Mucosa of descending colon (tissue), 3 donors: ENCODE data around the gene FSIP2. TPM values are rescaled to one million over a fixed set of nuclear protein-coding genes. Genes with fewer than 3 reads are reported as not detected.

ENCODE experiments used
- ATAC-seq: fragments of 200-7000 bp; cut with Tn5 transposase; one replicate; pipeline ENCODE4 v1.9.1; 2020; ENCODE audit warnings: mild to moderate bottlenecking, moderate library complexity
- DNase-seq, 3 donors: peaks; one replicate each; pipeline ENCODE4 v3.0.0-alpha.2; 2020
- H3K36me3 ChIP-seq: fragments of 200-600 bp; one replicate; pipeline ENCODE4 v1.8.0; 2021; ENCODE audit warnings: low read depth, mild to moderate bottlenecking
- H3K4me1 ChIP-seq: fragments of 200-600 bp; one replicate; pipeline ENCODE4 v1.8.0; 2021; ENCODE audit warnings: low read depth, mild to moderate bottlenecking
- H3K4me3 ChIP-seq: fragments of 200-600 bp; one replicate; pipeline ENCODE4 v1.8.0; 2021; ENCODE audit warnings: mild to moderate bottlenecking
- H3K9me3 ChIP-seq: fragments of 200-600 bp; one replicate; pipeline ENCODE4 v1.8.0; 2021; ENCODE audit warnings: mild to moderate bottlenecking
- intact Hi-C, 2 donors: fragments of 100-400 bp; cut with DNase I in 1 of 2; cut with micrococcal nuclease in 1 of 2; formaldehyde crosslinking; loops; one replicate each; pipeline versions ENCODE4 v1.11.0 to v1.11.1; 2022; cut with DNase I, micrococcal nuclease
- total RNA-seq, 3 donors: library from RNA; stranded (reverse); fragmentation: NEBNext Ultra II Directional in 2 of 3; extraction: Animal tissue kit (Norgen Biotek cat#: 25700) in 2 of 3; gene quantifications; one replicate each; pipeline versions ENCODE4 v1.2.1 to v1.2.4, GENCODE V29; 2021 to 2023
- TF ChIP-seq, protein P1 (sequence below): fragments of 200-600 bp; IDR thresholded peaks from one replicate; pipeline ENCODE4 v1.8.0; 2022; ENCODE audit warnings: antibody characterized with exemption, mild to moderate bottlenecking
- donor health status: DM: no; HTN: no; CAD: no; lungs with moderate emphysema.
- donor health status: DM: no; HTN: no; CAD: no.
- donor health status: DM: no; HTN: yes; CAD: no.

The FSIP2 gene
- total RNA-seq, 3 donors from 2014 or later = 6.7 to 22.1 (median 8.3) TPM

DNA sequence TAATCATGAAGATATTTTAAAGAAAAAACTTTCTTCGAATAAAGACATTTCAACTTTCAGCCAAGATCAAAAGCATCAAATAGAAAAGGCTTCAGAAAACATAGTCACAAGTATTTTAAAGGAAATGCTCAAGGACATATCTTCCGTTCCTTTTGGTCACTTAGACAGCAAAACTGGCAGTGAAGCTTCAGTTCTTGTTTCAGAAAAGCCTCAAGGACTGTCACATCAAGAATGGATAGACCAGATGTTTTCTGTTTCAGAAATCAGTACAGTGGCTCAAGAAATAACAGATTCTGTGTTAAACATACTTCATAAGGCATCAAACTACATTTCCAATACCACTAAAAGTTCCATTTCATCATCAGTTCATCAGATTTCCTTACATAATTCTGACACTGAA is 51.8 kb downstream of the FSIP2 start:
- H3K36me3 ChIP-seq = no peaks in the 10 kb centered on the region
- DNase-seq = no peak
- intact Hi-C loops = no loop called here
- no peaks in the 10 kb centered on the region for H3K9me3 ChIP-seq
- no peak for ATAC-seq
- no peaks in the 10 kb centered on the region for H3K4me1 ChIP-seq
- TF ChIP-seq, protein P1, sequence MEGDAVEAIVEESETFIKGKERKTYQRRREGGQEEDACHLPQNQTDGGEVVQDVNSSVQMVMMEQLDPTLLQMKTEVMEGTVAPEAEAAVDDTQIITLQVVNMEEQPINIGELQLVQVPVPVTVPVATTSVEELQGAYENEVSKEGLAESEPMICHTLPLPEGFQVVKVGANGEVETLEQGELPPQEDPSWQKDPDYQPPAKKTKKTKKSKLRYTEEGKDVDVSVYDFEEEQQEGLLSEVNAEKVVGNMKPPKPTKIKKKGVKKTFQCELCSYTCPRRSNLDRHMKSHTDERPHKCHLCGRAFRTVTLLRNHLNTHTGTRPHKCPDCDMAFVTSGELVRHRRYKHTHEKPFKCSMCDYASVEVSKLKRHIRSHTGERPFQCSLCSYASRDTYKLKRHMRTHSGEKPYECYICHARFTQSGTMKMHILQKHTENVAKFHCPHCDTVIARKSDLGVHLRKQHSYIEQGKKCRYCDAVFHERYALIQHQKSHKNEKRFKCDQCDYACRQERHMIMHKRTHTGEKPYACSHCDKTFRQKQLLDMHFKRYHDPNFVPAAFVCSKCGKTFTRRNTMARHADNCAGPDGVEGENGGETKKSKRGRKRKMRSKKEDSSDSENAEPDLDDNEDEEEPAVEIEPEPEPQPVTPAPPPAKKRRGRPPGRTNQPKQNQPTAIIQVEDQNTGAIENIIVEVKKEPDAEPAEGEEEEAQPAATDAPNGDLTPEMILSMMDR = no peak
- no peak overlapping the region for H3K4me3 ChIP-seq

DNA sequence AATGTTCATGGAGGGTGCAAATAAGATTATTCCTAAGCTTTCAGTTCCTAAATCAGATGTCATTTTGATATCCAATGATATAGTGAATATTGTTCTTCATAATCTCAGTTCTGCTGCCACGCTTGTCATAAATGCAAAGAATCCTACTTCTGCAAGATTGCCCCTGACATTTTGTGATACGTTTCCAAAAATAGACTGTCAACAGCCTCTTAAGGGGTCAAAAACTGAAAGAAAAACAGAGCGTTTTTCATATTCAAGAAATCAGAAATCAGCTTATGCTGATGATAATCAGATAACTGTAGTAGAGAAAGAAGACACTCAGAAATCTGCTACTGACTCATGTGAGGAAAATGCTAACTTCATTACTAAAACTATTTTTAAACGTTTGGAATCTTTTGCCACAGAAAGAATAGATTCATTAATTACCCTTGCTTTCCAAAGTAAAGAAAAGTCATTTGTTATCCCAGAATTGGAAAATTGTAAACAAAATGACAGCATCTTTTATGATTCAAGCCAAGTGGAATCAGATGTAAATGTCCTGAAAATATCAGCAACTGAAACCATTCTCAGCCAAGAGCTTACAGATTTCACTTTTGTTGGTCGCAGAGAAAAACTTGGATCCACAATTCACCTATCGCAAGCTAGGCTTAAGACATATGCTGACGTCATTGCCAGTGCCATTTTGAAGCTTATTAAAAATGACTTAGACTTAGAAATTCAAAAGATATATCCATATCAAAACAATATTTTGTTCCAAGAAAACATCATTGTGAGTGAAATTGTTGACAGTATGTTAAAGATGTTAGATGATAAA is 55.1 kb downstream of the FSIP2 start:
- Histone ChIP-seq H3K4me1 (no peaks in the 10 kb centered on the region), H3K36me3 (no peaks in the 10 kb centered on the region), H3K9me3 (no peaks in the 10 kb centered on the region), H3K4me3 (no peak overlapping the region)
- no peak for DNase-seq
- intact Hi-C loops = no loop called here
- TF ChIP-seq, protein P1 = no peak
- ATAC-seq = no peak

DNA sequence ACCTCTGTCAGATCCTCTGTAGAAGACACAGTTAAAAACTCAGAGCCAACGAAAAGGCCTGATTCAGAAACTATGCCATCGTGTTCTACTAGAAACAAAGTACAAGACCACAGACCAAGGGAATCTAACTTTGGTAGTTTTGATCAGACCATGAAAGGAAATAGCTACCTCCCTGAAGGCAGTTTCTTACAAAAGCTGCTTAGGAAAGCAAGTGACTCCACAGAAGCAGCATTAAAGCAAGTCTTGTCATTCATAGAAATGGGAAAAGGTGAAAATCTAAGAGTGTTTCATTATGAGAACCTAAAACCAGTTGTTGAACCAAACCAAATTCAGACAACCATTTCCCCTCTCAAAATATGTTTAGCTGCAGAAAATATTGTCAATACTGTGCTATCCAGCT is 58.2 kb downstream of the FSIP2 start:
- ATAC-seq (no peak), DNase-seq (no peak)
- TF ChIP-seq, protein P1 = no peak
- no peaks in the 10 kb centered on the region for H3K36me3 ChIP-seq
- intact Hi-C loops = no loop called here
- H3K4me1 ChIP-seq = no peaks in the 10 kb centered on the region
- no peak overlapping the region for H3K4me3 ChIP-seq
- no peaks in the 10 kb centered on the region for H3K9me3 ChIP-seq

DNA sequence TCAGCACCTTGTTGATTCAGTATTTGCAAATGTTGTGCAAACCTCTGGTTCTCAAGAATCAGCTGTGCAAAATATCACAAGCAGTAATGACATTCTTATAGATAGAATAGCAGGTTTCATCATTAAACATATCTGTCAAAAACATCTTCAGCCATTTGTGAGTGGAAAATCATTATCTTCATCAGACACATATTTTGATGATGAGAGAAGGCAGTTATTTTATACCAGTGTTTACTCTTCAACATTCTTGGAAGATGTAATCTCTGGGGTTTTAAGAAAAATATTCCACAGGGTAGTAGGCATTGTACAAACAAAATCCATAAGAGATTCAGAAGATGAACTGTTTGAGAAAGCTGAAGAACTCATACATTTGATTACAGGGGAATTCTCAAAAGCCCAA is 64.3 kb downstream of the FSIP2 start:
- H3K4me3 ChIP-seq = no peak overlapping the region
- TF ChIP-seq, protein P1 = no peak
- H3K9me3 ChIP-seq = no peaks in the 10 kb centered on the region
- no peak for DNase-seq
- no peaks in the 10 kb centered on the region for H3K4me1 ChIP-seq
- intact Hi-C loops = no loop called here
- no peak for ATAC-seq
- H3K36me3 ChIP-seq = no peaks in the 10 kb centered on the region

DNA sequence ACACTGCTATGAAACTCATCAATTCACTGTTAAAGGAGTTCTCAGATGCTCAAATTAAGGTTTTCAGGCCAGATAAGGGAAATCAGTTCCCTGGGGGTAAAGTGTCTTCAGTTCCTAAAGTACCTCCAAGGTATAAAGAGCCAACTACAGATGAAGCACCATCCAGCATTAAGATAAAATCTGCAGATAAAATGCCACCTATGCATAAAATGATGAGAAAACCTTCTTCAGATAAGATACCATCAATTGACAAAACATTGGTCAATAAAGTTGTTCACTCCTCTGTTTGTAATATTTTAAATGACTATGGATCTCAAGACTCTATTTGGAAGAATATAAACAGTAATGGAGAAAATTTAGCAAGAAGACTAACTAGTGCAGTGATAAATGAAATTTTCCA is 68.2 kb downstream of the FSIP2 start:
- Histone ChIP-seq H3K36me3 (no peaks in the 10 kb centered on the region), H3K4me3 (no peak overlapping the region), H3K4me1 (no peaks in the 10 kb centered on the region), H3K9me3 (no peaks in the 10 kb centered on the region)
- DNase-seq = no peak
- no peak for ATAC-seq
- TF ChIP-seq, protein P1 = no peak
- intact Hi-C loops = no loop called here

DNA sequence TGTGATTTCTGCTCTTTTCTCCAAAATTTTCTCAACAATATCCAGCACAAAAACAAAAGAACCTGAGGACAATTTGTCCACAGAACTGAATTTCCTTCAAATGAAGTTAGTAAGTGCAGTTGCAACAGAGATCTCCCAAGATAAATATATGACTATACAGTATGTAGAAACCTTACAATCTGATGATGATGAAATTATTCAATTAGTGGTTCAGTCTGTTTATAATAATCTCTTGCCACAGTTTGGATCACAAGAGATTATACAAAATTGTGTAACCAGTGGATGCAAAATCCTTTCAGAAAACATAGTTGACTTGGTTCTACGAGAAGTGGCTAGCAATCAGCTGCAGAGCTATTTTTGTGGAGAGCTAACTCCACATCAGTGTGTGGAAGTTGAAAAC is 68.7 kb downstream of the FSIP2 start:
- intact Hi-C loops = no loop called here
- no peaks in the 10 kb centered on the region for H3K36me3 ChIP-seq
- DNase-seq (no peak), ATAC-seq (no peak)
- TF ChIP-seq, protein P1 = no peak
- H3K4me1 ChIP-seq = no peaks in the 10 kb centered on the region
- no peak overlapping the region for H3K4me3 ChIP-seq
- H3K9me3 ChIP-seq = no peaks in the 10 kb centered on the region
